Activated T-cell treated with anti-CD3 and anti-CD28 coated beads, Interleukin-2, amount 50 U/mL, for 24 hours (primary cell): ENCODE measurements around the gene TMEM208.

Experiments
- DNase-seq: peaks from one replicate; pipeline ENCODE4 v3.0.0-alpha.2; 2020
- H3K27ac Mint-ChIP-seq: 2 replicates; pipeline ENCODE4 v1.8.0; 2020; ENCODE audit warnings: mild to moderate bottlenecking, mixed read lengths
- H3K27me3 Mint-ChIP-seq: 2 replicates; pipeline ENCODE4 v1.8.0; 2020; ENCODE audit warnings: mixed read lengths
- H3K36me3 Mint-ChIP-seq: 2 replicates; pipeline ENCODE4 v1.8.0; 2020; ENCODE audit warnings: low read depth, mixed read lengths
- H3K4me1 Mint-ChIP-seq: 2 replicates; pipeline ENCODE4 v1.8.0; 2020; ENCODE audit warnings: low read depth, mixed read lengths
- H3K4me3 Mint-ChIP-seq: 2 replicates; pipeline ENCODE4 v1.8.0; 2020; ENCODE audit warnings: mild to moderate bottlenecking, moderate library complexity, mixed read lengths
- H3K9me3 Mint-ChIP-seq: 2 replicates; pipeline ENCODE4 v1.8.0; 2020; ENCODE audit warnings: mixed read lengths

The TMEM208 gene

DNA sequence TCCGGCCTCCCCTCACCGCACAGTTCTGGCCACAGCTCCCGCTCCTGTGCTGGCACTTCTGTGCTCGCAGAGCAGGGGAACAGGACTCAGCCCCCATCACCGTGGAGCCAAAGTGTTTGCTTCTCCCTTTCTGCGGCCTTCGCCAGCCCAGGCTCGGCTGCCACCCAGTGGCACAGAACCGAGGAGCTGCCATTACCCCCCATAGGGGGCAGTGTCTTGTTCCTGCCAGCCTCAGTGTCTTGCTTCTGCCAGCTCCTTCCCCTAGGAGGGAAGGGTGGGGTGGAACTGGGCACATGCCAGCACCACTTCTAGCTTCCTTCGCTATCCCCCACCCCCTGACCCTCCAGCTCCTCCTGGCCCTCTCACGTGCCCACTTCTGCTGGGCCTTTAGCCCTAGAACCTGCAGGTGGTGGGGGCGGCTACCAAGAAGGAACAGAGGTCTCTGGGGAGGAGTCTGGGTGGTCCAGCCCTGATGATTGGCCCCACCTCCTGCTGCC, 28.6 kb upstream of the TMEM208 start:
- no peak for DNase-seq
- no peak overlapping the region for H3K4me3 Mint-ChIP-seq
- H3K27me3 Mint-ChIP-seq, result no peaks in the 10 kb centered on the region
- H3K27ac Mint-ChIP-seq, result no peak overlapping the region
- no peaks in the 10 kb centered on the region for H3K9me3 Mint-ChIP-seq
- H3K4me1 Mint-ChIP-seq, result peaks cover 35% of the 10 kb centered on the region
- H3K36me3 Mint-ChIP-seq, result peaks cover 87% of the 10 kb centered on the region

DNA sequence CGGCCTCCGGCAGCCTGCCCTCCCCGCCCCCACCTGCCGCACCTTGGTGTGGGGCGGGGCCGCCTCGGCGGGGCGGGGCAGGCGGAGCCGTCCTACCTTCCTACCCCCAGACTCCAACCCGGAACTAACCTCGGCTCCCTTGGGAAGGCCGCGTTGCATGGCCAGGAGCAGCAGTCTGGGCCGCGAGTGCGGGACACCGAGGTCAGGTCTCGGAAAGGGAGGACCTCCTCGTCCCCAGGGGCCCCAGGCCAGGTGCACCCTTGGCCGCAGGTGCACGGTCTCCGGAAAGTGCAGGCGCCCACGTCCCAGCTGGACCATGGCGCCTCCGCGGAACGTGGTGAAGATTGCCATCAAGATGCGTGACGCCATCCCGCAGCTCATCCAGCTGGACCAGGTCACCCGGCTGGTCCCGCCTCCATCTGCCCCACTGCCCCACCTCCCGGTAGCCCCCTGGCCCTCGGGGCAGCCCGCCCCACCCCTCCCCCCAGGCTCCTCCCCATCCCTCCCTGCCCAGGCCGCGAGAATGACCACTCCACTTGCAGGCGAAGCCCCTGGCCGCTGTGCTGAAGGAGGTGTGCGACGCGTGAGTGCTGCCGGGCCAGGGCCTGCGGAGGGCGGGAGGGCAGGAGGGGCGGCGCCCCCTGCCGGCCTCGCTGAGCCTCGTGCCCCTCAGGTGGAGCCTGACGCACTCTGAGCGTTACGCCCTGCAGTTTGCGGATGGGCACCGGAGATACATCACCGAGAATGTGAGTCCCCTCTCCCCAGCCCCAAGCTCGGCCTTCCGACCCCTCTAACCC, 27.7 kb upstream of the TMEM208 start, which contains the start of gene ELMO3:
Gene ELMO3, plus strand, starts transcription at position 121 of the 797 bp plus-strand sequence. Its CDS starts 196 bp downstream, at position 317.
- peak within 1 kb of the TSS; percentile 55 for H3K27ac Mint-ChIP-seq
- peaks cover 26% of the 10 kb centered on the region for H3K4me1 Mint-ChIP-seq
- peaks cover 87% of the 10 kb centered on the region for H3K36me3 Mint-ChIP-seq
- H3K4me3 Mint-ChIP-seq, result no peak within 1 kb of the TSS
- DNase-seq, result no peak
- no peaks in the 10 kb centered on the region for H3K9me3 Mint-ChIP-seq
- no peaks in the 10 kb centered on the region for H3K27me3 Mint-ChIP-seq

DNA sequence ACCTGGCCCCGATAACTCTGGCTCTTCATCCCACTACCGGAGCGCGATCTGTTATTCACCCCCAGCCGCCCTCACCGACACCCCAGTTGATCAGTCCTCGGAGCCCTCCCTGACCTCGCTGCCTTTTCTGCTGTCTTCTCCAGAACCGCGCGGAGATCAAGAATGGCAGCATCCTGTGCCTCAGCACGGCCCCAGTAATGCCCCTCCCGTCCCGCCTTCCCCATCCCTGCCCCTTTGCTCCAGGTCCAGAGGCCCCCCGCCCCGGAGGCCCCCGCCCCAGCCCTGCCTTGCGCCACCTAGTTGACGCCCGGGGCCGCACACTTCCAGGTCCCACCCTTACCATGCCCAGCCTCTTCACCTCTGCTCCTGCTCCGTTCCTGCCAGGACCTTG, 27.1 kb upstream of the TMEM208 start:
- no peak for DNase-seq
- Mint-ChIP-seq H3K4me3 (no peak overlapping the region), H3K9me3 (no peaks in the 10 kb centered on the region), H3K27me3 (no peaks in the 10 kb centered on the region), H3K36me3 (peaks cover 87% of the 10 kb centered on the region), H3K27ac (no peak overlapping the region), H3K4me1 (peaks cover 20% of the 10 kb centered on the region)

DNA sequence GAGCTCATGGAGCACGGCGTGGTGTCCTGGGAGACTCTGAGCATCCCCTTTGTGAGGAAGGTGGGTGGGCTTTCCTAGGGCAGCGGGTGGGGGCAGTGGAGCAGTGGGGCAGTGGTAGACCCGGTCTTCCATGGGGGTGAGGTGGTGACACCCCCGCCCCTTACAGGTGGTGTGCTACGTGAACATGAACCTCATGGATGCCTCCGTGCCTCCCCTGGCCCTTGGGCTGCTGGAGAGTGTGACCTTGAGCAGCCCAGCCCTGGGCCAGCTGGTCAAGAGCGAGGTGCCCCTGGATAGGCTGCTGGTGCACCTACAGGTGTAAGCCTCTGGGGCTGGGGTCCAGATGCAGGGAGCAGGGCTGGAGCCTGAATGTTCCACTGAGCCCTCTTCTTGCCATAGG, 26.4 kb upstream of the TMEM208 start:
- DNase-seq, result no peak
- Mint-ChIP-seq H3K4me1 (peaks cover 15% of the 10 kb centered on the region), H3K27me3 (no peaks in the 10 kb centered on the region), H3K9me3 (no peaks in the 10 kb centered on the region), H3K27ac (no peak overlapping the region), H3K4me3 (no peak overlapping the region), H3K36me3 (peaks cover 80% of the 10 kb centered on the region)

DNA sequence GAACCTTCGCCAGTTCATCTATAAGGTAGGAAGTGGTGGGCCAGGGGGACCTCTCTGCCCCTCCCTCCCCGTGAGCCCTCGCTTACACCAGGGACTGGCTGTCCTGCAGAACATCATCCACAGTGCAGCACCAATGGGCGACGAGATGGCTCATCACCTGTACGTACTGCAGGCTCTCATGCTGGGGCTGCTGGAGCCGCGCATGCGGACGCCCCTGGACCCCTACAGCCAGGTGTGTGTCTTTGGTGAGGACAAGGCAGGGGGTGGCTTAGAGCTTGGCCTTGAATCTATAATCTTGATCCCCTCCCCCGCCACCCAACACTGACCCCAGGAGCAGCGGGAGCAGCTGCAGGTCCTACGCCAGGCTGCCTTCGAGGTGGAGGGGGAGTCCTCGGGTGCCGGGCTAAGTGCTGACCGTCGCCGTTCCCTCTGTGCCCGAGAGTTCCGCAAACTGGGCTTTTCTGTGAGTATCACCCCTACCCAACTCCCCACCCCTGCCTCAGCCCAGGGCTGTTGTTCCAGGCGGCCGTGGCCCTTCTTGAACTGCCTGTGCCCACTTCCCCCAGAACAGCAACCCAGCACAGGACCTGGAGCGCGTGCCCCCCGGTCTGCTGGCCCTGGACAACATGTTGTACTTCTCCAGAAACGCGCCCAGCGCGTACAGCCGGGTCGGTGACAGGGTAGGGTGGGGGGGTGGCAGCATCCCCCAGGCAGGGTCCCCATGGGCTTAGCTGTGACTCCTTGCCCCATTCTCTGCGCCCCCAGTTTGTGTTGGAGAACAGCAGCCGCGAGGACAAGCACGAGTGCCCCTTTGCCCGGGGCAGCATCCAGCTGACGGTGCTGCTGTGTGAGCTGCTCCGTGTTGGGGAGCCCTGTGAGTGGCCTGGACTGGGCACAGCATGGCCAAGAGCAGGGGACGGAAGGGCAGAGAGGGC, 25.3 kb upstream of the TMEM208 start:
- Mint-ChIP-seq H3K36me3 (peaks cover 78% of the 10 kb centered on the region), H3K9me3 (no peaks in the 10 kb centered on the region), H3K27me3 (no peaks in the 10 kb centered on the region), H3K27ac (no peak overlapping the region), H3K4me1 (peaks cover 5% of the 10 kb centered on the region), H3K4me3 (no peak overlapping the region)
- no peak for DNase-seq

DNA sequence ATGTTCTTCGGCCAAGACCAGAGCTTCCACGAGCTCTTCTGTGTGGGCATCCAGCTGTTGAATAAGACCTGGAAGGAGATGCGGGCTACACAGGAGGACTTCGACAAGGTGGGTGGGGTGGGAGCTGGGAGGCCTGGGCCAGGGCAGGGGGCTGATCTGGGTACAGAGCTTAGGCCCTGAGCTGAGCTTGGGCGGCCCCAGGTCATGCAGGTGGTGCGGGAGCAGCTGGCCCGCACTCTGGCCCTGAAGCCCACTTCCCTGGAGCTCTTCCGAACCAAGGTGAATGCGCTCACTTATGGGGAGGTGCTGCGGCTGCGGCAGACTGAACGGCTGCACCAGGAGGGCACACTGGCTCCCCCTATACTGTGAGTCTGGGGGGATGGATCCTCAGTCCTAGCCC, 24.5 kb upstream of the TMEM208 start:
- no peaks in the 10 kb centered on the region for H3K9me3 Mint-ChIP-seq
- H3K36me3 Mint-ChIP-seq, result peaks cover 73% of the 10 kb centered on the region
- no peak overlapping the region for H3K27ac Mint-ChIP-seq
- H3K27me3 Mint-ChIP-seq, result no peaks in the 10 kb centered on the region
- H3K4me3 Mint-ChIP-seq, result no peak overlapping the region
- H3K4me1 Mint-ChIP-seq, result no peaks in the 10 kb centered on the region
- no peak for DNase-seq

DNA sequence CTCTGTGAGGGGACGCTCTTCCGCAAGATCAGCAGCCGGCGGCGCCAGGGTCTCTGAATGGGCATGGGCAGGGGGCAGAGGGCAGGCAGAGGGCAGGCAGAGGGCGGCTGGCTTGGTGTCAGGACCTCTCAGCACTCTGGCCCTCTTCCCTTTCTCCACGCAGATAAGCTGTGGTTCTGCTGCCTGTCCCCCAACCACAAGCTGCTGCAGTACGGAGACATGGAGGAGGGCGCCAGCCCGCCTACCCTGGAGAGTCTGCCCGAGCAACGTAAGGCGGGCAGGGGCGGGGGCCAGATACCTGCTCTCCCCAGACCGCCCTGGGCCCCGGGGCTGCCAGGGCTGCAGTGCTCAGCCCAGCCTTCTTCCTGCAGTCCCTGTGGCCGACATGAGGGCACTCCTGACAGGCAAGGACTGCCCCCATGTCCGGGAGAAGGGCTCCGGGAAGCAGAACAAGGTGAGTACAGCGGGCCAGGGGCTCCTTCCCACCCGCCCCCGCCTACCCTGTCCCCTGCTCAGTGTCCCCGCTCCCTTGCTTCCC, 23.9 kb upstream of the TMEM208 start:
- H3K9me3 Mint-ChIP-seq, result no peaks in the 10 kb centered on the region
- no peak overlapping the region for H3K4me3 Mint-ChIP-seq
- H3K4me1 Mint-ChIP-seq, result no peaks in the 10 kb centered on the region
- H3K27me3 Mint-ChIP-seq, result no peaks in the 10 kb centered on the region
- DNase-seq, result no peak
- H3K27ac Mint-ChIP-seq, result no peak overlapping the region
- peaks cover 67% of the 10 kb centered on the region for H3K36me3 Mint-ChIP-seq

DNA sequence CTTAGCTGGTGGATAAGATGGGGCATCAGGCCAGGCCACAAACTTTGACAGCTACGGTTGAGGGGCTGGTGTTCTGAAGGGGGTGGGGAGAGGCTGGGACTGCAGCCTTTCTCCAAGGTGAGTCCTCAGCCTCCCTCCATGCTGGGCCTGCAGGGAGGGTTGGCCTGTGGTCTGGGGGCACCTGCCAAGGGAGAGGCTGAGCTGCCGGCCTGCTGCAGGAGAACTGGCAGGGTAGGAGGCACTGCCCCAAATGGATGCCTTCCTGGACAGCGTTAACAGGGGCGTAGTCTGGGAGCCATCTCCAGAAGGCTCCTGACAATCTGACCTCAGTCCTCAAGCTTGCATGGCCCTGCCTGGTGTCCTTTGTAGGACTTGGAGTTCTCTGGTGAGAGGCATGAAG, 22.9 kb upstream of the TMEM208 start:
- Mint-ChIP-seq H3K27ac (peak overlapping the region; percentile 14), H3K27me3 (no peaks in the 10 kb centered on the region), H3K36me3 (peaks cover 61% of the 10 kb centered on the region), H3K4me3 (no peak overlapping the region), H3K4me1 (no peaks in the 10 kb centered on the region), H3K9me3 (no peaks in the 10 kb centered on the region)
- DNase-seq, result no peak

DNA sequence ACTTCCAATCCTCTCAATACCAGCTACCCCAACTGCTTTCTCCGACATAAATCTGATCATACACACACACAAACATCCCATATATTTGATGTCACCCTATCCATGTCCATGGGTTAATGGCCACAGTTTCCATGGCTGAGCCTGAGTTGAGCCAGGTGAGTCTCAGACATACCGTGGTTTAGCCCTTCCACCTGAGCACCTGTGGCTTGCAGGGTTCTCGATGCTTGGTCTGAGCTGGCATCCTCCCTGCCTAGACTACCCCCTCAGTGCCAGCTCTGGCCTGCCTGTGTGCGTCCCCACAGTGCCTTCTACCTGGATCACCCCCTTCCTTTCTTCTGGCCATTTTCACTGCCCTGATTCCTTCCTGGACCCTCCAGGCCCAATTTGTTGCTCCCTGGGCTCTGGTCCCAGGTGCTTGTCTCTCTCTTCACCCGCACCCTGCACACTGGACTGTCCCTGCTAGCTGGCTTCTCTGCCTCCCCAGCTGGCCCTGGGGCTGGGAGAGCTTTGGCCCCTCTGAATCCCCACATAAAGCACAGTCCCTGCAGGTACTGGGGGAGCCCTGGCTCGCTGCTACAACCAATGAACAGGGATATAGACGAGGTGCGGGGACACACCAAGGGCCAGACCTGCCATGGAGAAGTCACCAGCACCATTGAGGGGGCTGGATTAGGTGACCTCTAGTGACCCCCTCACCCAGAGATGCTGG, 20.6 kb upstream of the TMEM208 start:
- peak overlapping the region; percentile 77 for H3K27ac Mint-ChIP-seq
- no peak overlapping the region for H3K4me3 Mint-ChIP-seq

DNA sequence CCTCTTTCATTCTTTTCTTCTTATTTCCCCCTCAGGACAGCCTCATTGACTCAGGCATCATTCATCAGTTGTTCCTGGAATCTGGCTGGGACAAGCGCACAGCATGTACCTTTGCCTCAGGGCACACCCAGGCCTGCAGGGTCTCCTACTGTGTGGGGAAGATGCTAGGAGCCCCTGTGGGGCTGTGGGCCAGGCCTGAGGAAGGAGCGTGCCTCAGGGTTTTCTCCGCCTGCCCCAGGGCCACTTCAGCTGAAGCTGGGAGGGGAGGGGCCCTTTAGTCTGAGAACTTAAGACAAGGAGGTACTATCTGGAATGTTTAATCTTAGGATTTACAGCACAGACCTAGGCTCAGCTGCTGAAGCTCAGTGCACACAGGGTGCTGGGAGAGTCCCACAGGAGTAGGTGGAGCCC, 20.1 kb upstream of the TMEM208 start:
- DNase-seq, result no peak
- no peak overlapping the region for H3K4me3 Mint-ChIP-seq
- peak overlapping the region; percentile 77 for H3K27ac Mint-ChIP-seq
- H3K9me3 Mint-ChIP-seq, result no peaks in the 10 kb centered on the region
- H3K36me3 Mint-ChIP-seq, result peaks cover 39% of the 10 kb centered on the region
- H3K27me3 Mint-ChIP-seq, result no peaks in the 10 kb centered on the region
- H3K4me1 Mint-ChIP-seq, result no peaks in the 10 kb centered on the region

More for the DNA sequence above, 20.6 kb upstream of the TMEM208 start:
- no peaks in the 10 kb centered on the region for H3K4me1 Mint-ChIP-seq
- DNase-seq, result no peak
- H3K9me3 Mint-ChIP-seq, result no peaks in the 10 kb centered on the region
- H3K27me3 Mint-ChIP-seq, result no peaks in the 10 kb centered on the region
- H3K36me3 Mint-ChIP-seq, result peaks cover 44% of the 10 kb centered on the region

DNA sequence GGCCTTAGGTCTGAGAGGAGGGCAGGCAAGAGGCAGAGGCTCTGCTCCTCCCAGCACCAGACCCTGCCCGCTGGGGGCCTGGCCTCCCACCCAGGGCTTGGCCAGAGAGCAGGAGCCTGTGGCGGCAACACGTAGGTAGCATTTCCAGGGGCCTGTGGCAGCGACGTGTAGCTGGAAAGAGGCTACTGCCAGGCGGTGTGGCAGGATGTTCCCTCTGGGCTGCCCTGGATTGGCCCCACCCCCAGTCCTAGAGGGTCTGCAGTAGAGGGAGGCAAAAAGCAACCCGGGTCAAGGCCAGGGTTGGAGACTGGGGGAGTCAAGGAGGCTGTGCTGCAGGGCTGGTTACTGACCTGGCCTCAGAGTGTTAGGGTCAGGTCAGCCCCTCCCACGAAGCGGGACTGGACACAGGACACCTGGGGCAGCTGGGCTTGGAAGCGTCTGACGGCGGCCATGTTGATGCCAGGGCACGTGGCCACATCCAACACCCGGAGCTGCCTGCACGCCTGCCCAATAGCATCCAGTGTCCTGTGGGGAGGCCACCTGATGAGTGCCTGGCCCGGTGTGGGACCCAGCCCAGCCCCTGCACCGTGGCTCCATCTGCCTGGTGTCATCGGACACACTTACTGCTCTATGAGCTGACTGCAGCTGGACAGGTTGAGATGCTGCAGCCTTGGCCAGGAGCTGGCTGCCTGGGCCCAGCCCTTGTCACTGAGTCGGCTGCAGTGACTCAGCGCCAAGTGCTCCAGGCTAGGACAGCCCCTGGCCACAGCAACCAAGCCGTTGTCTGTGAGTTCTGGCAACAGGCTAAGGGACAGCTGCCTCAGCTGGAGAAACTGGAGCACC, 19.5 kb upstream of the TMEM208 start:
- Mint-ChIP-seq H3K9me3 (no peaks in the 10 kb centered on the region), H3K4me1 (no peaks in the 10 kb centered on the region), H3K27me3 (no peaks in the 10 kb centered on the region)

DNA sequence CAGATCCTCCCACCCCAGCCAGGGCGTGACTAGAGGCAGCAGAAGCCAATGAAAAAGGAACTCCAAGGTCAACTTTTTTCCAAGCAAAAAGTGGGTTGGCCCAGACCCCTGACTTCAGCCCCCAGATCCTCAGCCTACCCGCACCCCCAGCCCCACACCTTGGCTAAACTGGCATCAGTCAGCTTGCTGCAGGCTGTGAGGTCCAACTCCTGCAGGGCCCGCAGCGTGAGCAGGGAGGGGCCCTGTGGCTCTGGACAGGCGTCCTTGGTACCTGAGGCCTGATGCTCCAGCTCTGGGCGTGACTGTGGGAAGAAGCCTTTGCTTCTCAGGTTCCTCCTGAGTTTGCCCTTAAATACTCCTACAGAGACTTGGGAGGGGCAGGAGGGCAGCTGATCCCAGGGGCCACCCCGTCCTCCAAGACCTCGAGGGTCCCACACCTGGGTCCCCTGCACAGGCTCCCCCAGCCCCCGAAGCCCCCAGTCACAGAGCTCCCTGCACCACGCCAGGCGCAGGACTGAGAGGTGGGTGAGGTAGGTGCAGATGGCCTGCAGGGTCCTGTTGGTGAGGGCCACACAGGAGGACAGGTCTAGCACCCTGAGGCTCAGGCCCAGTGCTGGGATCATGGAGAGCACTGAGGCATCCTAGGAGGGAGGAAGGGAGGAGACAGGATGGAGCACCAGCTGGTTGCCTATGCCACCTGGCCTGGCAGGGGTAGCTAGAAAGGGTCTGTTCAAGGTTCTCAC, 18.6 kb upstream of the TMEM208 start:
- Mint-ChIP-seq H3K4me1 (no peaks in the 10 kb centered on the region), H3K9me3 (no peaks in the 10 kb centered on the region), H3K36me3 (peaks cover 27% of the 10 kb centered on the region), H3K27me3 (no peaks in the 10 kb centered on the region), H3K27ac (peak overlapping the region; percentile 23), H3K4me3 (no peak overlapping the region)
- DNase-seq, result no peak

More for the DNA sequence above, 19.5 kb upstream of the TMEM208 start:
- H3K36me3 Mint-ChIP-seq, result peaks cover 32% of the 10 kb centered on the region
- no peak for DNase-seq
- no peak overlapping the region for H3K4me3 Mint-ChIP-seq
- peak overlapping the region; percentile 77 for H3K27ac Mint-ChIP-seq

DNA sequence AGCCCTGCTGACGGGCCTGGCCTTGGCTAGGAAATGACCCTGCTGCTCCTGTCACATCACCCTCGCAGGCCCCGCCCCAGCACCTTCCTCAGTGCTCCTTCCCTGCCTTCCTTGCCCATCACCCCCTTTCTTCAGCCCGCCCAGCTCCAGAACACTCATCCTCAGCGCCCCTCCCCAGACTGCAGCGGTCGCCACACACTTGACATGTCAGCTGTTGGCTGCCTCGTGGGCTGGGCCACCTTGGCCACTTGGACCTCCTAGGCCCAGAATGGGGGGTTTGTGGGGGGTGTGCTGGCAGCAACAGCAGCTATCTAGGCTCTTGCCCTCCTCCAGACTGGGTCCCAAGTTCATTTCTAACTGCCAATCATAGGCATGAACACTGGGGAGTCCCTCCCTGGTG, 17.4 kb upstream of the TMEM208 start:
- no peak for DNase-seq
- Mint-ChIP-seq H3K27me3 (no peaks in the 10 kb centered on the region), H3K4me1 (no peaks in the 10 kb centered on the region), H3K4me3 (no peak overlapping the region), H3K9me3 (no peaks in the 10 kb centered on the region), H3K36me3 (peaks cover 15% of the 10 kb centered on the region), H3K27ac (no peak overlapping the region)
